GM23248 (cell line): ENCODE results near the gene BCORL1. TPM values are rescaled to one million over a fixed set of nuclear protein-coding genes. Genes with fewer than 3 reads are reported as not detected.

Experiments
- DNase-seq: peaks from one replicate; pipeline ENCODE4 v3.0.0-alpha.2; 2015
- H2AFZ ChIP-seq: fragments of 200-600 bp; sonication (generic); 2 replicates; pipeline ENCODE4 v1.6.1; 2016; ENCODE audit warnings: antibody characterized with exemption
- H3F3A ChIP-seq: fragments of 200-600 bp; sonication (generic); 2 replicates; pipeline ENCODE4 v1.6.1; 2016; ENCODE audit warnings: mild to moderate bottlenecking, antibody characterized with exemption, mixed run types; ENCODE audit not compliant: insufficient read depth
- H3K27ac ChIP-seq: fragments of 200-600 bp; sonication (generic); 2 replicates; pipeline ENCODE4 v1.5.1; 2016; ENCODE audit warnings: mild to moderate bottlenecking
- H3K27me3 ChIP-seq: fragments of 200-600 bp; sonication (generic); replicated peaks from 2 replicates; pipeline ENCODE4 v1.6.1; 2016; ENCODE audit warnings: mild to moderate bottlenecking; ENCODE audit not compliant: insufficient read depth
- H3K36me3 ChIP-seq: fragments of 200-600 bp; sonication (generic); 2 replicates; pipeline ENCODE4 v1.6.1; 2016; ENCODE audit warnings: low read depth, mild to moderate bottlenecking
- H3K4me1 ChIP-seq: fragments of 200-600 bp; sonication (generic); 2 replicates; pipeline ENCODE4 v1.6.1; 2016; ENCODE audit warnings: mild to moderate bottlenecking; ENCODE audit not compliant: insufficient read depth
- H3K4me2 ChIP-seq: fragments of 200-600 bp; sonication (generic); one replicate; pipeline ENCODE4 v1.6.1; 2016; ENCODE audit warnings: mild to moderate bottlenecking; ENCODE audit not compliant: unreplicated experiment
- H3K4me3 ChIP-seq: fragments of 200-600 bp; sonication (generic); 2 replicates; pipeline ENCODE4 v1.5.1; 2016; ENCODE audit warnings: mild to moderate bottlenecking
- H3K79me2 ChIP-seq: fragments of 200-600 bp; sonication (generic); 2 replicates; pipeline ENCODE4 v1.6.1; 2016; ENCODE audit warnings: mild to moderate bottlenecking; ENCODE audit not compliant: insufficient read depth
- H3K9ac ChIP-seq: fragments of 200-600 bp; sonication (generic); 2 replicates; pipeline ENCODE4 v1.6.1; 2016; ENCODE audit warnings: mild to moderate bottlenecking
- H3K9me2 ChIP-seq: fragments of 200-600 bp; sonication (generic); 2 replicates; pipeline ENCODE4 v1.6.1; 2016; ENCODE audit warnings: mixed run types, mild to moderate bottlenecking, moderate library complexity; ENCODE audit not compliant: insufficient read depth
- H3K9me3 ChIP-seq: fragments of 200-600 bp; sonication (generic); one replicate; pipeline ENCODE4 v1.6.1; 2017; ENCODE audit warnings: low read depth
- H4K20me1 ChIP-seq: fragments of 200-600 bp; sonication (generic); 2 replicates; pipeline ENCODE4 v1.6.0; 2016; ENCODE audit not compliant: insufficient read depth
- EZH2 ChIP-seq: fragments of 200-600 bp; sonication (generic); IDR thresholded peaks from 2 replicates; pipeline ENCODE4 v1.6.1; 2018; ENCODE audit warnings: antibody characterized with exemption, mild to moderate bottlenecking; ENCODE audit not compliant: insufficient read depth, poor library complexity, severe bottlenecking
- EZH2phosphoT487 ChIP-seq: fragments of 200-600 bp; sonication (generic); IDR thresholded peaks from 2 replicates; pipeline ENCODE4 v1.6.1; 2018; ENCODE audit warnings: antibody characterized with exemption, moderate library complexity, mild to moderate bottlenecking, low read depth; ENCODE audit not compliant: insufficient read depth
- WGBS, 2 experiments: methylation state at CpG; one replicate each; pipeline ENCODE4 v1.1.6; 2015 to 2017; ENCODE audit warnings: low lambda C conversion rate in 2 of 2, low coverage in 1 of 2; ENCODE audit errors: missing lambda C conversion rate in 2 of 2; 5-methylcytosine and 5-hydroxymethylcytosine counted together
- in situ Hi-C: fragments of 300-500 bp; cut with MboI; formaldehyde crosslinking; loops from 2 replicates; pipeline ENCODE4 v1.15.0; 2020
- polyA plus RNA-seq: library from polyadenylated mRNA; unstranded; fragments of >200 nt; fragmentation: Nextera tagmentation; extraction: Ambion mirVana; gene quantifications from 2 replicates; pipeline ENCODE4 v1.2.1, GENCODE V29; 2016
- total RNA-seq: library from RNA; depleted of rRNA; stranded (reverse); fragments of >200 nt; shearing (Covaris generic); gene quantifications from 2 replicates; pipeline ENCODE4 v1.2.3, GENCODE V29; 2014

Gene BCORL1
- total and polyA plus RNA-seq, 2 experiments from 2014 or later = 1.7 to 4.4 TPM

DNA sequence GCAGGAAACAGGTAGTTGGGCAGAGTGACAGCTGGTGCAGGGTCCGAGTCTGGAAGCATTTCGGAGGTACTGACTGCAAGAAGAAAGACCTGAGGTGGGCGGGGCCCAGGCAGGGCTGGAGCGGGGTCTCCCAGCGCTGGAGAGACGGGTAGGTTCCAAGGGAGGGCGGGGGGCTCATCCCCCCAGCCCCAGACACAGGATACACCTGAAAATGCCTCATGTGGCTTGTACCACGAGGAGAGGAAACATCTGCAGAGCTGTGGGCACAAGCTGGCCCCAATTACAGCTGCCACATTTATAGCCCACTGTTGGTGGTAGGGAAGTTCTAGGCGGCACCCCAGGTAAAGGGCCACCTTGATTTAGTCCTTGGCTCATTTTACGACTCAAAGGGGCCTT lies 89.9 kb downstream of the BCORL1 start:
- no peaks in the 10 kb centered on the region for H4K20me1 ChIP-seq
- H3F3A ChIP-seq = no peaks in the 10 kb centered on the region
- H3K9me3 ChIP-seq = no peaks in the 10 kb centered on the region
- H3K4me2 ChIP-seq = no peak overlapping the region
- 72 to 77% methylated on average over 3 to 10 of the region's 10 CpGs for WGBS, 2 experiments
- H3K79me2 ChIP-seq = no peaks in the 10 kb centered on the region
- H3K9me2 ChIP-seq = no peaks in the 10 kb centered on the region
- TF ChIP-seq EZH2 (no peak), EZH2phosphoT487 (no peak)
- no peak overlapping the region for H2AFZ ChIP-seq
- no peak overlapping the region for H3K4me3 ChIP-seq
- no peaks in the 10 kb centered on the region for H3K27me3 ChIP-seq
- DNase-seq = no peak
- in situ Hi-C loops = loop anchor here (10.0 kb wide), 1 partner anchor 122 kb away; no protein-coding TSS in a partner anchor
- no peaks in the 10 kb centered on the region for H3K36me3 ChIP-seq
- no peak overlapping the region for H3K9ac ChIP-seq
- no peaks in the 10 kb centered on the region for H3K4me1 ChIP-seq
- no peak overlapping the region for H3K27ac ChIP-seq

DNA sequence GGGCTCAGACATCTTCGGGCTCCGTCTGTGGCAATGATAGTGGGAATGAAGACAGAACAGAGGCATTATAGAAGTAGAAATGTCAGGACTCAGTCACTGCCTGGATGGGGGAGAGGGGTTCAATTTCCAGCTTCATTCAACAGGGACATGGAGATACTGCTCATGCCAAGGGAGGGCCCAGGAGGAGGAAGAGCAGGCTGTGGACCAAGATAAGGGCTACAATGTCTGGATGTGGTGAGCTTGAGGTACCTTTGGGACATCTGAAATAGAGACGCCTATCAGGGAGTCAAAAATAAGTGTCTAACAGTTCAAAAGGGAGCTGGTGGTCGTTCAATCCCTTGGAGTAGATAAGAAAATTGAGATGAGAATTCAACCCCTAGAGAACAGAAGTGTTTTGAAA lies 93.3 kb downstream of the BCORL1 start:
- Histone ChIP-seq H3K4me1 (no peaks in the 10 kb centered on the region), H3K4me3 (no peak overlapping the region), H3K27me3 (no peaks in the 10 kb centered on the region), H3K9me2 (no peaks in the 10 kb centered on the region), H2AFZ (no peak overlapping the region), H3K27ac (no peak overlapping the region), H3K4me2 (no peak overlapping the region), H4K20me1 (no peaks in the 10 kb centered on the region), H3K79me2 (no peaks in the 10 kb centered on the region), H3K36me3 (no peaks in the 10 kb centered on the region), H3K9ac (no peak overlapping the region), H3F3A (no peaks in the 10 kb centered on the region), H3K9me3 (no peaks in the 10 kb centered on the region)
- TF ChIP-seq EZH2phosphoT487 = no peak
- no peak for TF ChIP-seq EZH2
- no peak for DNase-seq
- 56 to 75% methylated on average over 2 to 4 of the region's 4 CpGs for WGBS, 2 experiments
- in situ Hi-C loops = loop anchor here (10.0 kb wide), 1 partner anchor 119 kb away; no protein-coding TSS in a partner anchor

DNA sequence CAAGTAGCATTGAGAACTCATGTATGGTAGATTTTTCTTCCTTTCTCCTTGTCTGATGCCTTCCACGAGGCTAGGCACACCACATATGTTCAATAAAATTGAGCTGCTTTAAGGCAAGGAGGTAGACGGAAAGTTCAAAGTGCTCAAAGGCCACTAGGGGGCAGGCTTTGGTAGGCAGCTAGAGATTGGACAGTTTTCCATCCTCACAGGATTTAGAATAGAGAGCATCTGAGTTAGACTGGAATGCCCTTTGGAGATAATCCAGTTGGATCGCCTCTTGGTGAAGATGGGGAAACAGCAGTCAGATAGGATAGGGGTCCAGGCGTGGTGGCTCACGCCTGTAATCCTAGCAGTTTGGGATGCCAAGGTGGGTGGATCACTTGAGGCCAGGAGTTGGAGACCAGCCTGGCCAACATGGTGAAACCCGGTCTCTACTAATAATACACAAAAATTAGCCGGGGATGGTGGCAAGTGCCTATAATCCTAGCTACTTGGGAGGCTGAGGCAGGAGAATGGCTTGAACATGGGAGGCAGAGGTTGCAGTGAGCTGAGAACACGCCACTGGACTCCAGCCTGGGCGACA lies 97.5 kb downstream of the BCORL1 start:
- H3K4me3 ChIP-seq = no peak overlapping the region
- H3K27ac ChIP-seq = 0 out of 2 replicates have a peak overlapping the region, but pooled peaks have one; percentile 8
- no peaks in the 10 kb centered on the region for H3K9me3 ChIP-seq
- in situ Hi-C loops = loop anchor here (10.0 kb wide), 1 partner anchor 115 kb away; no protein-coding TSS in a partner anchor
- no peak for TF ChIP-seq EZH2
- TF ChIP-seq EZH2phosphoT487 = no peak
- 22 to 25% methylated on average over 9 of the region's 9 CpGs for WGBS, 2 experiments
- H3K4me1 ChIP-seq = peaks cover 15% of the 10 kb centered on the region
- DNase-seq = peak; percentile 81
- no peaks in the 10 kb centered on the region for H3K27me3 ChIP-seq
- no peaks in the 10 kb centered on the region for H3K36me3 ChIP-seq
- no peaks in the 10 kb centered on the region for H3K9me2 ChIP-seq
- no peak overlapping the region for H3K9ac ChIP-seq
- H3K4me2 ChIP-seq = no peak overlapping the region
- H4K20me1 ChIP-seq = no peaks in the 10 kb centered on the region
- H2AFZ ChIP-seq = no peak overlapping the region
- H3K79me2 ChIP-seq = peaks cover 26% of the 10 kb centered on the region
- H3F3A ChIP-seq = no peaks in the 10 kb centered on the region

DNA sequence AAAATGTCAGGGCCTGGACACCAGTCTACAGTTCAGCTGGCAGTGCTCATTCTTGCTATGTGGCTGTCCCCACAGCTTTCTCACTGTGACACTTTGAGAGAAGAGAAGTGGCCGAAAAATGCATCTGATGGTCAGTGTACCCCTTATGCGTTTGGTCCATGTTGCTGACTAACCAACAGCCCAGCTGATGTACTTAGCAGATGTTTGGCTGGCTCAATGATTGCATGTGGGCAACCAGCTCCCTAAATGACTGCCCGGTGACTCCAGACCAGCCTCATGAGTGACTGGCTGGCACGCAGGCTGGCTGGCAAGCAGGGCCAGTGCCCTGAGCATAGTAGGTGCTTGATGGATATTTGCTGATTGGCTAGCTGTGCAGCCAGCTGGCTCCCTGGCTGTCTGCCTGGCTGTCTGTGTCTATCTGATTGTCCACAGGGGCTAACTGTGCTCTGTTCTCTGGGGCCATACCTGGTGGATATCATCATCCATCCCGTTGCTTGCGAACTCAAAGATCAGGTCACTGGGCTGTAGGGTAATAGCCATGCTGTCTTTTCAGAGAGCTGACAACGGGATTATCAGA lies 98.4 kb downstream of the BCORL1 start:
- Histone ChIP-seq H3K4me1 (peaks cover 21% of the 10 kb centered on the region), H3F3A (no peaks in the 10 kb centered on the region), H3K36me3 (no peaks in the 10 kb centered on the region), H3K4me3 (no peak overlapping the region), H3K27me3 (no peaks in the 10 kb centered on the region), H3K4me2 (no peak overlapping the region), H3K9me3 (no peaks in the 10 kb centered on the region), H2AFZ (no peak overlapping the region), H3K79me2 (peaks cover 36% of the 10 kb centered on the region), H3K27ac (0 out of 2 replicates have a peak overlapping the region, but pooled peaks have one; percentile 68), H3K9me2 (no peaks in the 10 kb centered on the region), H4K20me1 (no peaks in the 10 kb centered on the region), H3K9ac (no peak overlapping the region)
- 73 to 84% methylated on average over 7 of the region's 7 CpGs for WGBS, 2 experiments
- peak; percentile 30 for DNase-seq
- in situ Hi-C loops = no loop called here
- no peak for TF ChIP-seq EZH2
- TF ChIP-seq EZH2phosphoT487 = no peak
